SU-DHL-6 (cell line): ENCODE results near the gene RANBP1.

ENCODE experiments used
- H2AFZ ChIP-seq: fragments of 200-600 bp; sonication (generic); 2 replicates; pipeline ENCODE4 v1.6.1; 2014; ENCODE audit warnings: low read depth, mild to moderate bottlenecking, moderate library complexity, mixed read lengths, antibody characterized with exemption, low read length; ENCODE audit not compliant: severe bottlenecking
- H3F3A ChIP-seq: fragments of 200-600 bp; shearing (Covaris generic); 2 replicates; pipeline ENCODE4 v1.6.0; 2016; ENCODE audit warnings: antibody characterized with exemption, mild to moderate bottlenecking; ENCODE audit not compliant: insufficient read depth
- H3K27ac ChIP-seq: fragments of 200-600 bp; sonication (generic); 2 replicates; pipeline ENCODE4 v1.5.1; 2016; ENCODE audit warnings: low read depth, mild to moderate bottlenecking, low read length, moderate library complexity, mixed read lengths
- H3K27me3 ChIP-seq: fragments of 200-600 bp; sonication (generic), shearing (Covaris generic); 2 replicates; pipeline ENCODE4 v1.6.0; 2014; ENCODE audit warnings: mild to moderate bottlenecking, low read length
- H3K36me3 ChIP-seq: fragments of 200-600 bp; sonication (generic); 2 replicates; pipeline ENCODE4 v1.6.1; 2014; ENCODE audit warnings: mild to moderate bottlenecking, low read length, mixed read lengths
- H3K4me2 ChIP-seq: fragments of 300-600, 200-600 bp; shearing (Covaris generic), sonication (generic); 2 replicates; pipeline ENCODE4 v1.6.0; 2014; ENCODE audit warnings: low read length, low read depth, mild to moderate bottlenecking; ENCODE audit not compliant: poor library complexity, severe bottlenecking
- H3K4me3 ChIP-seq: fragments of 200-600 bp; sonication (generic); 2 replicates; pipeline ENCODE4 v1.5.1; 2014; ENCODE audit warnings: antibody characterized with exemption, low read length, mild to moderate bottlenecking, mixed read lengths; ENCODE audit not compliant: insufficient read depth, poor library complexity, severe bottlenecking
- H3K79me2 ChIP-seq: fragments of 200-600 bp; sonication (generic); 2 replicates; pipeline ENCODE4 v1.6.1; 2014; ENCODE audit warnings: mild to moderate bottlenecking, low read length, moderate library complexity; ENCODE audit not compliant: insufficient read depth
- H3K9ac ChIP-seq: fragments of 200-600 bp; sonication (generic); 2 replicates; pipeline ENCODE4 v1.7.0; 2014; ENCODE audit warnings: mild to moderate bottlenecking, low read length
- H3K9me2 ChIP-seq: fragments of 200-600 bp; sonication (generic); replicated peaks from 2 replicates; pipeline ENCODE4 v1.6.1; 2014; ENCODE audit warnings: low read length; ENCODE audit not compliant: insufficient read depth
- H3K9me3 ChIP-seq: fragments of 200-600 bp; sonication (generic); 2 replicates; pipeline ENCODE4 v1.6.1; 2014; ENCODE audit warnings: low read length, mixed read lengths; ENCODE audit not compliant: insufficient read depth
- H4K20me1 ChIP-seq: fragments of 200-600 bp; sonication (generic); 2 replicates; pipeline ENCODE4 v1.6.1; 2014; ENCODE audit warnings: low read depth, mild to moderate bottlenecking, antibody characterized with exemption, low read length, moderate library complexity, mixed read lengths
- CTCF ChIP-seq: fragments of 200-600 bp; sonication (generic); IDR thresholded peaks from one replicate; pipeline ENCODE4 v1.5.1; 2017; ENCODE audit warnings: antibody characterized with exemption, mild to moderate bottlenecking, low read length, moderate library complexity; ENCODE audit not compliant: insufficient read depth, poor library complexity, severe bottlenecking
- EZH2phosphoT487 ChIP-seq: fragments of 200-600 bp; sonication (generic), shearing (Covaris generic); conservative IDR thresholded peaks from 2 replicates; pipeline ENCODE4 v1.6.1; 2018; ENCODE audit warnings: mild to moderate bottlenecking, antibody characterized with exemption, low read length, moderate library complexity, mixed read lengths

The RANBP1 gene

DNA sequence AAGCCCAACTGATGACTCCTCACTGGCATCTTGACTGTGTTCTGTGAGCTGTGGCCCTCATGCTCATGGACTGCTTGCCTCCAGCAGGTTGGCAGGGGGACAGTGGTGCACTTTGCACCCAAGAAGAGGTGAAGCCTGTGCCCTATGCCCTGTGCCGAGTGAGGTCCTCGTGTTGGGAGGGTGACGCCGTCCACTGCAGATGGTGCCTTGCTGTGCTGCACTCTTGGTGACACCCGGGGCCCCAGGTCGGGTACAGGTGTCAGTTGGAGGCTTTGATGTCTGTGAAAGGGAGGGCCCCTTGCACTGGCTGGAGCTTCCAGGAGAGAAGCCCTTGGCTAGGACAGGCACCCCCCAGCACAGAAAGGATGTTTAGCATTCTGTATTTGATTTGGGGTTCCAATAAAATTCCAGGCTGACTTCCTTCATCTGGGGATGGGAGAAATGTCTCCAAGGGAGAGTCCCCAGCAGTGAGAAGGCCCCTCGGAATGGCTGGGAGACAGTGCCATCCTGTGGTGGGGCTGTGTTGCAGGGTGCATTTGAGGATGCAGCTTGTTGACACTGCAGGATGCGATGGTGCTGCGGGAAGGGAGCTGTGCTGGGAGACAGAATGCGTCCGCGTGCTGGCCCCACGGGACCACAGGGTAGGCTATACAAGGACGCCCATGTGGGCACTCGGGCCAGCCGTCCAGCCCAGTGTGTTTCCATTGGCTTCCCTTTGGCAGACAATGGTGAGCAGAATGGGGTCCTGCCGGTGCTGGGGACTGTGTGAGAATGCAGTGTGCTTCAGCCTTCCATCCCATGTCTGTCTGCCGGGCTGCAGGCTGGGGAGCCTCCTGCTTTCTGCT, 13.2 kb downstream of the RANBP1 start:
- no peaks in the 10 kb centered on the region for H3K9me3 ChIP-seq
- no peaks in the 10 kb centered on the region for H3K36me3 ChIP-seq
- H3K27ac ChIP-seq = no peak overlapping the region
- H3K27me3 ChIP-seq = no peaks in the 10 kb centered on the region
- H4K20me1 ChIP-seq = no peaks in the 10 kb centered on the region
- no peaks in the 10 kb centered on the region for H3K79me2 ChIP-seq
- H3K4me3 ChIP-seq = no peak overlapping the region
- no peak overlapping the region for H2AFZ ChIP-seq
- H3K9ac ChIP-seq = no peak overlapping the region
- no peaks in the 10 kb centered on the region for H3K9me2 ChIP-seq
- TF ChIP-seq CTCF (no peak), EZH2phosphoT487 (no peak)
- no peaks in the 10 kb centered on the region for H3F3A ChIP-seq
- no peak overlapping the region for H3K4me2 ChIP-seq

- Histone ChIP-seq H3K9ac (no peak overlapping the region), H3K4me3 (no peak overlapping the region), H3K9me2 (no peaks in the 10 kb centered on the region), H3K36me3 (no peaks in the 10 kb centered on the region), H4K20me1 (no peaks in the 10 kb centered on the region), H3K27ac (no peak overlapping the region), H2AFZ (no peak overlapping the region), H3K9me3 (no peaks in the 10 kb centered on the region), H3F3A (no peaks in the 10 kb centered on the region), H3K27me3 (no peaks in the 10 kb centered on the region), H3K79me2 (no peaks in the 10 kb centered on the region), H3K4me2 (no peak overlapping the region)
- TF ChIP-seq EZH2phosphoT487 (no peak), CTCF (no peak)
Measured at GRCh38 chr22:20129747-20130014, 13.8 kb downstream of the RANBP1 start.

DNA sequence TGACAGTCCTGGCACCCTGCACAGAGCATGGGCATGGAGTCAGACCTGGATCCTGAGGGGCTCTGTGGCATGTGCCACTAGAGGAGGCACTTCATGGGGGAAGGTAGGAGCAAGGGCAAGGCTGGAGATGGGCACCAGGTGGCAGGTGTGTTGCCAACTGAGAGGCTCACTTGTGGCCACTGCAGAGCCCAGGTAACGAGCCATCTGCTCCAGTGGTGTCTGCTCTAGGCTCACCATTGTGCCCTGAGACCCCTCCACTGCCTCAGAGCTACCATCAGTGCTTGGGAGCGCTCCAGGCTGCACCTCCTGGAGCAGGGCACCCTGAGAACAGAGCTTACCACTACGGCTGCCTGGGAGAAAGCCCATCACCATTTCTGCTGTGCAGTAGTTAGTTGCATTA, 14.4 kb downstream of the RANBP1 start:
- no peak overlapping the region for H3K9ac ChIP-seq
- no peaks in the 10 kb centered on the region for H4K20me1 ChIP-seq

More for the DNA sequence above, 14.4 kb downstream of the RANBP1 start:
- Histone ChIP-seq H3K9me3 (no peaks in the 10 kb centered on the region), H3K27me3 (no peaks in the 10 kb centered on the region), H3K9me2 (no peaks in the 10 kb centered on the region), H3K4me2 (no peak overlapping the region), H3K27ac (no peak overlapping the region), H3K79me2 (no peaks in the 10 kb centered on the region), H3F3A (no peaks in the 10 kb centered on the region), H2AFZ (no peak overlapping the region), H3K4me3 (no peak overlapping the region), H3K36me3 (no peaks in the 10 kb centered on the region)
- TF ChIP-seq CTCF (no peak), EZH2phosphoT487 (no peak)
